GM12878 (cell line): ENCODE measurements around the gene LYSMD1.

ENCODE experiments used
- KDM1A ChIP-seq: fragments of 200-600 bp; sonication (generic); IDR thresholded peaks from 2 replicates; pipeline ENCODE4 v1.6.1; 2016; ENCODE audit warnings: borderline replicate concordance
- MYC ChIP-seq: IDR thresholded peaks from 2 replicates; pipeline ENCODE4 v1.6.1; 2011; ENCODE audit warnings: mild to moderate bottlenecking, low read length, moderate library complexity, inconsistent platforms; ENCODE audit not compliant: insufficient read depth, insufficient replicate concordance, insufficient read length, severe bottlenecking
- ZNF274 ChIP-seq: IDR thresholded peaks from one replicate; pipeline ENCODE4 v1.8.0; 2011; ENCODE audit not compliant: insufficient read length, insufficient read depth

- no peak for TF ChIP-seq MYC
- TF ChIP-seq ZNF274 = no peak
- no peak for TF ChIP-seq KDM1A
These were observed 18.0 kb downstream of the LYSMD1 start for GRCh38 chr1:151147665-151148064.
